HEK293 (cell line): ENCODE measurements around the gene B4GALT7.
A peak's percentile ranks its signal among the peaks of the same experiment; 100 is the strongest.

Source experiments
- GLI2 ChIP-seq: fragments of 450-650 bp; formaldehyde crosslinking; IDR thresholded peaks from 2 replicates; pipeline ENCODE4; 2017; ENCODE audit warnings: missing biosample characterization, missing genetic modification characterization, low read depth, borderline replicate concordance
- GLIS2 ChIP-seq: fragments of 450-650 bp; formaldehyde crosslinking; IDR thresholded peaks from 2 replicates; pipeline ENCODE4 v1.5.1; 2016; ENCODE audit warnings: missing biosample characterization, missing genetic modification characterization
- KLF8 ChIP-seq: fragments of 450-650 bp; formaldehyde crosslinking; IDR thresholded peaks from 2 replicates; pipeline ENCODE4 v1.5.1; 2016; ENCODE audit warnings: missing biosample characterization, missing genetic modification characterization
- OSR2 ChIP-seq: fragments of 450-650 bp; formaldehyde crosslinking; IDR thresholded peaks from 2 replicates; pipeline ENCODE4 v1.5.1; 2016; ENCODE audit warnings: missing biosample characterization, missing genetic modification characterization
- PRDM4 ChIP-seq: fragments of 450-650 bp; formaldehyde crosslinking; IDR thresholded peaks from 2 replicates; pipeline ENCODE4 v1.5.1; 2017; ENCODE audit warnings: missing biosample characterization, missing genetic modification characterization
- SCRT1 ChIP-seq: fragments of 450-650 bp; formaldehyde crosslinking; IDR thresholded peaks from 2 replicates; pipeline ENCODE4 v1.5.1; 2016; ENCODE audit warnings: missing biosample characterization, missing genetic modification characterization, borderline replicate concordance
- SCRT2 ChIP-seq: fragments of 450-650 bp; formaldehyde crosslinking; IDR thresholded peaks from 2 replicates; pipeline ENCODE4 v1.5.1; 2016; ENCODE audit warnings: missing biosample characterization, missing genetic modification characterization
- SP3 ChIP-seq: fragments of 450-650 bp; formaldehyde crosslinking; IDR thresholded peaks from 2 replicates; pipeline ENCODE4 v1.5.1; 2016; ENCODE audit warnings: missing biosample characterization, missing genetic modification characterization
- SP7 ChIP-seq: fragments of 450-650 bp; formaldehyde crosslinking; IDR thresholded peaks from 2 replicates; pipeline ENCODE4 v1.5.1; 2016; ENCODE audit warnings: missing biosample characterization, missing genetic modification characterization
- TRIM28 ChIP-seq: IDR thresholded peaks from 2 replicates; pipeline ENCODE4 v1.6.1; 2011; ENCODE audit warnings: low read length, control low read depth, borderline replicate concordance
- YY2 ChIP-seq: fragments of 450-650 bp; formaldehyde crosslinking; IDR thresholded peaks from 2 replicates; pipeline ENCODE4 v1.5.1; 2016; ENCODE audit warnings: missing biosample characterization, missing genetic modification characterization
- ZBTB10 ChIP-seq: fragments of 450-650 bp; formaldehyde crosslinking; IDR thresholded peaks from 2 replicates; pipeline ENCODE4 v1.5.1; 2016; ENCODE audit warnings: missing biosample characterization, missing genetic modification characterization
- ZBTB20 ChIP-seq: fragments of 450-650 bp; formaldehyde crosslinking; IDR thresholded peaks from 2 replicates; pipeline ENCODE4 v1.5.1; 2016; ENCODE audit warnings: missing biosample characterization, missing genetic modification characterization
- ZBTB44 ChIP-seq: fragments of 450-650 bp; IDR thresholded peaks from 2 replicates; pipeline ENCODE4 v1.5.1; 2018; ENCODE audit warnings: missing biosample characterization, mild to moderate bottlenecking, missing genetic modification characterization
- ZNF121 ChIP-seq: fragments of 450-650 bp; formaldehyde crosslinking; IDR thresholded peaks from 2 replicates; pipeline ENCODE4 v1.5.1; 2016; ENCODE audit warnings: missing biosample characterization, missing genetic modification characterization
- ZNF169 ChIP-seq: fragments of 450-650 bp; formaldehyde crosslinking; IDR thresholded peaks from 2 replicates; pipeline ENCODE4 v1.5.1; 2016; ENCODE audit warnings: missing biosample characterization, missing genetic modification characterization
- ZNF2 ChIP-seq: fragments of 450-650 bp; formaldehyde crosslinking; IDR thresholded peaks from 2 replicates; pipeline ENCODE4 v1.5.1; 2016; ENCODE audit warnings: missing biosample characterization, missing genetic modification characterization
- ZNF354C ChIP-seq: fragments of 450-650 bp; formaldehyde crosslinking; IDR thresholded peaks from 2 replicates; pipeline ENCODE4 v1.5.1; 2016; ENCODE audit warnings: missing biosample characterization, missing genetic modification characterization, low read depth, borderline replicate concordance
- ZNF391 ChIP-seq: fragments of 450-650 bp; formaldehyde crosslinking; IDR thresholded peaks from 2 replicates; pipeline ENCODE4 v1.5.1; 2016; ENCODE audit warnings: low read depth, missing biosample characterization, missing genetic modification characterization, borderline replicate concordance
- ZNF398 ChIP-seq: fragments of 450-650 bp; formaldehyde crosslinking; IDR thresholded peaks from 2 replicates; pipeline ENCODE4 v1.5.1; 2017; ENCODE audit warnings: missing biosample characterization, missing genetic modification characterization
- ZNF48 ChIP-seq: fragments of 450-650 bp; formaldehyde crosslinking; IDR thresholded peaks from 2 replicates; pipeline ENCODE4 v1.5.1; 2016; ENCODE audit warnings: missing biosample characterization, missing genetic modification characterization
- ZNF514 ChIP-seq: fragments of 450-650 bp; formaldehyde crosslinking; IDR thresholded peaks from 2 replicates; pipeline ENCODE4 v1.5.1; 2016; ENCODE audit warnings: missing biosample characterization, missing genetic modification characterization
- ZNF548 ChIP-seq: fragments of 450-650 bp; formaldehyde crosslinking; IDR thresholded peaks from 2 replicates; pipeline ENCODE4 v1.5.1; 2016; ENCODE audit warnings: missing biosample characterization, missing genetic modification characterization
- ZNF580 ChIP-seq: fragments of 450-650 bp; formaldehyde crosslinking; IDR thresholded peaks from 2 replicates; pipeline ENCODE4 v1.5.1; 2016; ENCODE audit warnings: missing biosample characterization, missing genetic modification characterization
- ZNF664 ChIP-seq: fragments of 450-650 bp; formaldehyde crosslinking; IDR thresholded peaks from 2 replicates; pipeline ENCODE4 v1.5.1; 2016; ENCODE audit warnings: missing biosample characterization, missing genetic modification characterization
- ZNF670 ChIP-seq: fragments of 450-650 bp; formaldehyde crosslinking; IDR thresholded peaks from 2 replicates; pipeline ENCODE4 v1.5.1; 2016; ENCODE audit warnings: missing biosample characterization, missing genetic modification characterization, low read depth
- ZNF704 ChIP-seq: fragments of 450-650 bp; formaldehyde crosslinking; IDR thresholded peaks from 2 replicates; pipeline ENCODE4 v1.5.1; 2016; ENCODE audit warnings: missing biosample characterization, missing genetic modification characterization
- ZSCAN18 ChIP-seq: fragments of 450-650 bp; formaldehyde crosslinking; IDR thresholded peaks from 2 replicates; pipeline ENCODE4 v1.5.1; 2016; ENCODE audit warnings: missing biosample characterization, missing genetic modification characterization
- ZXDB ChIP-seq: fragments of 450-650 bp; formaldehyde crosslinking; IDR thresholded peaks from 2 replicates; pipeline ENCODE4 v1.5.1; 2016; ENCODE audit warnings: missing biosample characterization, missing genetic modification characterization

The B4GALT7 gene

GRCh38 chr5:177554474-177555111, 45.3 kb upstream of the B4GALT7 start, which contains the start of gene FAM193B (continued):
- TF ChIP-seq SP3 (tag by site-specific recombination) (peak; percentile 41; the same call in 1 of the 2 replicates), ZNF548 (tag by site-specific recombination) (no peak), ZNF670 (tag by site-specific recombination) (no peak), ZNF514 (tag by site-specific recombination) (no peak), KLF8 (tag by site-specific recombination) (peak; percentile 60), SP7 (tag by site-specific recombination) (0 out of 2 replicates have a peak, but pooled peaks have one; percentile 30), ZNF354C (tag by site-specific recombination) (no peak), ZNF48 (tag by site-specific recombination) (no peak), ZNF121 (tag by site-specific recombination) (no peak), SCRT2 (tag by site-specific recombination) (peak; percentile 63; the same call in 1 of the 2 replicates), GLIS2 (tag by site-specific recombination) (peak; percentile 51), ZNF704 (tag by site-specific recombination) (no peak), ZNF398 (tag by site-specific recombination) (peak; percentile 47; the same call in 1 of the 2 replicates), OSR2 (no peak), ZBTB20 (tag by site-specific recombination) (no peak), ZNF169 (tag by site-specific recombination) (no peak), GLI2 (no peak), TRIM28 (no peak), ZNF664 (no peak), YY2 (tag by site-specific recombination) (peak; percentile 74), ZBTB10 (tag by site-specific recombination) (peak; percentile 51; the same call in 1 of the 2 replicates), ZSCAN18 (tag by site-specific recombination) (no peak), SCRT1 (tag by site-specific recombination) (peak; percentile 22; the same call in 1 of the 2 replicates), ZXDB (tag by site-specific recombination) (peak; percentile 53), ZNF580 (tag by site-specific recombination) (peak; percentile 52; the same call in 1 of the 2 replicates), ZBTB44 (no peak; the same call in 1 of the 2 replicates), PRDM4 (tag by site-specific recombination) (no peak), ZNF2 (tag by site-specific recombination) (peak; percentile 60; the same call in 1 of the 2 replicates), ZNF391 (tag by site-specific recombination) (0 out of 2 replicates have a peak, but pooled peaks have one; percentile 30)
